Neural crest cell (in vitro differentiated cells): Measurements from ENCODE around the gene ZNF211. TPM values are rescaled to one million over a fixed set of nuclear protein-coding genes. Genes with fewer than 3 reads are reported as not detected.
A peak's percentile ranks its signal among the peaks of the same experiment; 100 is the strongest.

ENCODE experiments used
- DNase-seq: peaks from one replicate; pipeline ENCODE4 v3.0.0; 2021; ENCODE audit warnings: low read depth, mixed read lengths, low spot score
- H3K27ac Mint-ChIP-seq: one replicate; pipeline ENCODE4 v1.8.0; 2021; ENCODE audit warnings: mild to moderate bottlenecking, mixed read lengths; ENCODE audit not compliant: unreplicated experiment
- H3K27me3 Mint-ChIP-seq: 2 replicates; pipeline ENCODE4 v1.8.0; 2021; ENCODE audit warnings: low read depth, mild to moderate bottlenecking, mixed read lengths
- H3K36me3 Mint-ChIP-seq: 2 replicates; pipeline ENCODE4 v1.8.0; 2021; ENCODE audit warnings: low read depth, mild to moderate bottlenecking, mixed read lengths
- H3K4me1 Mint-ChIP-seq: 2 replicates; pipeline ENCODE4 v1.8.0; 2021; ENCODE audit warnings: mixed read lengths
- H3K4me3 Mint-ChIP-seq: one replicate; pipeline ENCODE4 v1.8.0; 2021; ENCODE audit warnings: mild to moderate bottlenecking, mixed read lengths
- H3K9me3 Mint-ChIP-seq: 2 replicates; pipeline ENCODE4 v1.8.0; 2021; ENCODE audit warnings: mixed read lengths
- total RNA-seq: library from RNA; stranded (reverse); gene quantifications from 2 replicates; pipeline ENCODE4 v1.2.1, GENCODE V29; 2021
- TF ChIP-seq, protein P1 (sequence below): fragments of 200-600 bp; sonication (generic); conservative IDR thresholded peaks from 2 replicates; pipeline ENCODE4 v1.5.0; 2021; ENCODE audit warnings: antibody characterized with exemption, mild to moderate bottlenecking

ZNF211 gene
- total RNA-seq, 1 donor from 2014 or later, result 23.4 TPM

- Mint-ChIP-seq H3K9me3 (peaks cover 35% of the 10 kb centered on the region), H3K27me3 (peaks cover 5% of the 10 kb centered on the region), H3K4me3 (peak within 1 kb of the TSS; percentile 92), H3K36me3 (peaks cover 46% of the 10 kb centered on the region), H3K4me1 (peaks cover 15% of the 10 kb centered on the region), H3K27ac (no peak within 1 kb of the TSS)
- DNase-seq, result peak; percentile 77
- TF ChIP-seq, protein P1, sequence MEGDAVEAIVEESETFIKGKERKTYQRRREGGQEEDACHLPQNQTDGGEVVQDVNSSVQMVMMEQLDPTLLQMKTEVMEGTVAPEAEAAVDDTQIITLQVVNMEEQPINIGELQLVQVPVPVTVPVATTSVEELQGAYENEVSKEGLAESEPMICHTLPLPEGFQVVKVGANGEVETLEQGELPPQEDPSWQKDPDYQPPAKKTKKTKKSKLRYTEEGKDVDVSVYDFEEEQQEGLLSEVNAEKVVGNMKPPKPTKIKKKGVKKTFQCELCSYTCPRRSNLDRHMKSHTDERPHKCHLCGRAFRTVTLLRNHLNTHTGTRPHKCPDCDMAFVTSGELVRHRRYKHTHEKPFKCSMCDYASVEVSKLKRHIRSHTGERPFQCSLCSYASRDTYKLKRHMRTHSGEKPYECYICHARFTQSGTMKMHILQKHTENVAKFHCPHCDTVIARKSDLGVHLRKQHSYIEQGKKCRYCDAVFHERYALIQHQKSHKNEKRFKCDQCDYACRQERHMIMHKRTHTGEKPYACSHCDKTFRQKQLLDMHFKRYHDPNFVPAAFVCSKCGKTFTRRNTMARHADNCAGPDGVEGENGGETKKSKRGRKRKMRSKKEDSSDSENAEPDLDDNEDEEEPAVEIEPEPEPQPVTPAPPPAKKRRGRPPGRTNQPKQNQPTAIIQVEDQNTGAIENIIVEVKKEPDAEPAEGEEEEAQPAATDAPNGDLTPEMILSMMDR, result no peak
Observed at GRCh38 chr19:57599761-57600383, 33.1 kb upstream of the ZNF211 start, which contains the start of gene ZNF530. TSS of gene ZNF530 (plus strand) at chr19:57599885. CDS start at chr19:57604346, 4,461 bp downstream.

DNA sequence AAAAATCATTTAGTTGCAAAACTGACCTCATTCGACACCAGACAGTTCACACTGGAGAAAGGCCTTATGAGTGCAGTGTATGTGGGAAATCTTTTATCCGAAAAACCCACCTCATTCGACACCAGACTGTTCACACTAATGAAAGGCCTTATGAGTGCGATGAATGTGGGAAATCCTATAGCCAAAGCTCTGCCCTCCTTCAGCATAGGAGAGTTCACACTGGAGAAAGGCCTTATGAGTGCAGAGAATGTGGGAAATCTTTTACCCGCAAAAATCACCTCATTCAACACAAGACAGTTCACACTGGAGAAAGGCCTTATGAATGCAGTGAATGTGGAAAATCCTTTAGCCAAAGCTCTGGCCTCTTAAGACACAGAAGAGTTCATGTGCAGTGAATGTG is 26.0 kb upstream of the ZNF211 start:
- peaks cover 66% of the 10 kb centered on the region for H3K36me3 Mint-ChIP-seq
- no peaks in the 10 kb centered on the region for H3K4me1 Mint-ChIP-seq
- H3K4me3 Mint-ChIP-seq, result no peak overlapping the region

DNA sequence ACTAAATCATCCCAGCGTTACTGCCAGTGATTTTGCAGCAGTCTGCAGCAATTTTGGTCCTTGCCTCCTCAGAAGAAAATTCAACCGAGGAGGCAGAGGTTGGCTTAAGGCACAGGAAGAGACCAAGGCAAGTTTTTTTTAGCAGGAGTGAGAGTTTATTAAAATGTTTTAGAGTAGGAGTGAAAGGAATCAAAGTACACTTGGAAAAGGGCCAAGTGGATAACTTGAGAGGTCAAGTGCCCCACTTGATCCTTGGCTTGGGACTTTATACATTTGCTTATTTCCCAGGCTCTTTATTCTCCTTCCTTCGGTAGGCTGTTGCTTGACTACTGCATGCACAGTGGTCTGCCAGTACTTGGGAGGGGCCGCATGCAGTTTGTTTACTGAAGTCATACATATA is 21.9 kb upstream of the ZNF211 start:
- no peak for DNase-seq
- TF ChIP-seq, protein P1, result no peak
- peaks cover 15% of the 10 kb centered on the region for H3K9me3 Mint-ChIP-seq
- H3K4me3 Mint-ChIP-seq, result peak overlapping the region; percentile 51
- no peaks in the 10 kb centered on the region for H3K27me3 Mint-ChIP-seq
- peaks cover 55% of the 10 kb centered on the region for H3K36me3 Mint-ChIP-seq
- no peak overlapping the region for H3K27ac Mint-ChIP-seq
- H3K4me1 Mint-ChIP-seq, result peaks cover 22% of the 10 kb centered on the region

More for the DNA sequence above, 26.0 kb upstream of the ZNF211 start:
- DNase-seq, result no peak
- Mint-ChIP-seq H3K9me3 (peaks cover 15% of the 10 kb centered on the region), H3K27me3 (no peaks in the 10 kb centered on the region), H3K27ac (no peak overlapping the region)
- TF ChIP-seq, protein P1, result no peak

GRCh38 chr19:57613941-57614743 is 18.8 kb upstream of the ZNF211 start, which contains the start of gene ZNF134:
TSS of gene ZNF134 (plus strand) at chr19:57614242. CDS start at chr19:57619469, 5,227 bp downstream.
- TF ChIP-seq, protein P1, result no peak
- Mint-ChIP-seq H3K4me3 (peak within 1 kb of the TSS; percentile 97), H3K36me3 (peaks cover 58% of the 10 kb centered on the region), H3K27ac (peak within 1 kb of the TSS; percentile 94), H3K27me3 (no peaks in the 10 kb centered on the region), H3K9me3 (peaks cover 34% of the 10 kb centered on the region), H3K4me1 (peaks cover 22% of the 10 kb centered on the region)
- peak; percentile 87 for DNase-seq

DNA sequence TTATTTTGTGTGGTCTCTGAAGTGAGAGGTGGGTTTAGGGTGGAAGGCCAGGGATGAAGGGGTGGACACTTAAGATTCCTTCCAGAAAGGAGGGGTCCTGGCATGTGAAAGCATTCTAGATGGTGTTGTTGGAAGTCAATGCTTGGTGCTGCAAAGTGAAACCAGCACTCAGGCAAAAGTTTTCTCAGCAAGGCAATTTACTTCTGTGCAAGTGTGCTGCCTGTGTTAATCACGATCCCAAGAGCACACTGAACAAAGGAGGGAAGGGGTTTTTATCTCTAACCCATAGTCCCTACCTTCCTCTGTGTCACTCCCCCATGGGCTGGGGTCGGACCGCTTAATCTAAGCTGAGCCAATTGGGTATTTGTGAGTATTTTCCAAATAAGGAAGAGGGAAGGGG is 17.6 kb upstream of the ZNF211 start:
- Mint-ChIP-seq H3K27me3 (no peaks in the 10 kb centered on the region), H3K4me3 (peak overlapping the region; percentile 97), H3K27ac (no peak overlapping the region), H3K9me3 (peaks cover 44% of the 10 kb centered on the region), H3K4me1 (peaks cover 22% of the 10 kb centered on the region), H3K36me3 (peaks cover 70% of the 10 kb centered on the region)
- TF ChIP-seq, protein P1, result no peak
- DNase-seq, result no peak
